ENCODE results near the gene RNF175.

RNF175 gene

DNA sequence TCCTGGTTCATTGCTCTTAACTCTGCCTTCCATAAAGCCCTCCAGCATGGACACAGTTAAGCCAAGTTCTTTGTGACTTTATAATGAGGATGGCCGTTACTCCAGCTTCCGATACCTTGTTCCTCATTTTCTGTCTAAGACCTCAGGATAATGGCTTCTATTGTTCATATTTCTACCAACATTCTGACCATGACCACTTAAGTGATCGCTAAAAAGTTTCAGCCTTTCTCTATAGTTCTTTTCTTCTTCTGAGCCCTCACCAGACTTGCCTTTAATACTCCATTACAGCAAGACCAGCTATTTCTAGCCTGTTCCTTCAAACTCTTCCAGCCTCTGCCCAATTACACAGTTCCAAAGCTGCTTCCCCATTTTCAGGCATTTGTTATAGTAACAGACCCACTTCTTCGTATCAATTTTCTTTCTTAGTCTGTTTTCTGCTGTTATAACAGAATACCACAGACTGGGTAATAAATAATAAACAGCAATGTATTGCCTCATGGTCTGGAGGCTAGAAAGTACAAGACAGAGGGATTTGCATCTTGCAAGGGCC lies 12.3 kb downstream of the RNF175 start:
- TF ChIP-seq, protein P1, sequence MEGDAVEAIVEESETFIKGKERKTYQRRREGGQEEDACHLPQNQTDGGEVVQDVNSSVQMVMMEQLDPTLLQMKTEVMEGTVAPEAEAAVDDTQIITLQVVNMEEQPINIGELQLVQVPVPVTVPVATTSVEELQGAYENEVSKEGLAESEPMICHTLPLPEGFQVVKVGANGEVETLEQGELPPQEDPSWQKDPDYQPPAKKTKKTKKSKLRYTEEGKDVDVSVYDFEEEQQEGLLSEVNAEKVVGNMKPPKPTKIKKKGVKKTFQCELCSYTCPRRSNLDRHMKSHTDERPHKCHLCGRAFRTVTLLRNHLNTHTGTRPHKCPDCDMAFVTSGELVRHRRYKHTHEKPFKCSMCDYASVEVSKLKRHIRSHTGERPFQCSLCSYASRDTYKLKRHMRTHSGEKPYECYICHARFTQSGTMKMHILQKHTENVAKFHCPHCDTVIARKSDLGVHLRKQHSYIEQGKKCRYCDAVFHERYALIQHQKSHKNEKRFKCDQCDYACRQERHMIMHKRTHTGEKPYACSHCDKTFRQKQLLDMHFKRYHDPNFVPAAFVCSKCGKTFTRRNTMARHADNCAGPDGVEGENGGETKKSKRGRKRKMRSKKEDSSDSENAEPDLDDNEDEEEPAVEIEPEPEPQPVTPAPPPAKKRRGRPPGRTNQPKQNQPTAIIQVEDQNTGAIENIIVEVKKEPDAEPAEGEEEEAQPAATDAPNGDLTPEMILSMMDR (IDR thresholded peaks at IDR 0.05; ENCODE audit: low read depth, low read length): no peak
- DNase-seq (ENCODE audit: extremely low read depth, low read depth): no peak

DNA sequence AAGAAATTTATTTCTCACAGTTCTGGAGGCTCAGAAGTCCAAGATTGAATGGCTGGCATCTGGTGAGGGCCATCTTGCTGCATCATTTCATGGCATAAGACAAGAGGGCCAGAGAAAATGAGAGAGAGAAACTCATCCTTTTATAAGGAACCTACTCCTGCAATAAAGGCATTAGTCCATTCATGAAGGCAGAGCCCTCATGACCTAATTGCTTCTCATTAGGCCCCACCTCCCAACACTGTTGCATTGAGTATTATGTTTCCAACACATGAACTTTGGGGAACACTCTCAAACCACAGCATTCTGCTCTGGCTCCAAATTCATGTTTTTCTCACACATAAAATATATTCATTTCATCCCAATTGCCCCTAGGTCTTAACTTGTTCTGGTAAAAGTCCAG lies 14.2 kb downstream of the RNF175 start:
- no peak for DNase-seq (ENCODE audit: extremely low read depth, low read depth)
- TF ChIP-seq, protein P1 (IDR thresholded peaks at IDR 0.05; ENCODE audit: low read depth, low read length): no peak

- no peak for DNase-seq (ENCODE audit: extremely low read depth, low read depth)
- TF ChIP-seq, protein P1 (IDR thresholded peaks at IDR 0.05; ENCODE audit: low read depth, low read length): no peak
Measured at GRCh38 chr4:153741541-153741940, 18.3 kb downstream of the RNF175 start.

DNA sequence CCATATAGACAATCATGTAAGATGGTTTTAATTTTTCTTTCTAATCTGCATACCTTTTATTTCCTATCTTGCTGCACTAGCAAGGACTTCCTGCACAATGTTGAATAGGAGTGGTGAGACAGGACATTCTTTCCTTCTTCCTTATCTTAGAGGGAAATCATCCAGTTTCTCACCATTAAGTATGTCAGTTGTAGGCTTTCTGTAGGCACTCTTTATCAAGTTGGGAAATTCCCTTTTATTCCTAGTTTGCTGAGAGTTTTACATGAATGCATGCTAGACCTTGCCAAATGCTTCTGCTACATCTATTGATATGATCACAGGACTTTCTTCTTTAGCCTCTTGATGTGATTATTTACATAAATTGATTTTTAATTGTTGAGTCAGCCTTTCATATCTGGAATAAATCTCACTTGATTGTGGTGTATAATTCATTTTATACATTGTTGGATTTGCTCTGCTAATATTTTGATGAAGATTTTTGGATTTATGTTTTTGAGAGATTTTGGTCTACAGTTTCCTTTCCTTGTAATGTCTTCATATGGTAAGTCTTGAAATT lies 23.8 kb downstream of the RNF175 start:
- TF ChIP-seq, protein P1 (IDR thresholded peaks at IDR 0.05; ENCODE audit: low read depth, low read length): no peak

DNA sequence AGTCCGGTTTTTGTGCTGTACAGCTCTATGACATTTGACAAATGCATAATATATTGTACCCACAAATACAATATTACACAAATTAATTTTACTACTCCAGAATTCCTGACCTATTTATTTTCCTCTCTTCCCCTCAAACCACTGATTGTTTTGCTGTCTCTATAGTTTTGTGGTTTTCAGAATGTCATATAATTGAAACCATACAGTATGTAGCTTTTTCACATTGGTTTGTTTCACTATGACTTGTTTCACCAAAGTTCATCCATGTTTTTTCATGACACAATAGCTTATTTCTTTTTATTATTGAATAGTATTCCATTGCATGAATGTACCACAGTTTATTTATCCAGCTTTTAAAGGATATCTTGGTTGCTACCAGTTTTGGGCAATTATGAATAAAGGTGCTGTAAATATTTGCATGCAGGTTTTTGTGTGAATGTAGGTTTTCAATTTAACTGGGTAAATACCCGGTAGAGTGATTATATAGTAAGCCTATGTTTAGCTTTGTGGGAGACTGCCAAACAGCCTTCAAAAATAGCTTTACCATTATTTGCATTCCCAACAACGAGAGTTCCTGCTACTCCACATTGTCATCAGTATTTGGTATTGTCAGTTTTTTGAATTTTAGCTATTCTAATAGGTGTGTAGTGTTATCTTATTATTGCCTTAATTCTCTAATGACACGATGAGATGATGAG lies 25.9 kb downstream of the RNF175 start:
- TF ChIP-seq, protein P1 (IDR thresholded peaks at IDR 0.05; ENCODE audit: low read depth, low read length): no peak
- no peak for DNase-seq (ENCODE audit: extremely low read depth, low read depth)

More for the DNA sequence above, 23.8 kb downstream of the RNF175 start:
- no peak for DNase-seq (ENCODE audit: extremely low read depth, low read depth)

- DNase-seq (ENCODE audit: extremely low read depth, low read depth): peak; percentile 59
- TF ChIP-seq, protein P1 (IDR thresholded peaks at IDR 0.05; ENCODE audit: low read depth, low read length): no peak
Measured at GRCh38 chr4:153731239-153731638, 28.6 kb downstream of the RNF175 start.

DNA sequence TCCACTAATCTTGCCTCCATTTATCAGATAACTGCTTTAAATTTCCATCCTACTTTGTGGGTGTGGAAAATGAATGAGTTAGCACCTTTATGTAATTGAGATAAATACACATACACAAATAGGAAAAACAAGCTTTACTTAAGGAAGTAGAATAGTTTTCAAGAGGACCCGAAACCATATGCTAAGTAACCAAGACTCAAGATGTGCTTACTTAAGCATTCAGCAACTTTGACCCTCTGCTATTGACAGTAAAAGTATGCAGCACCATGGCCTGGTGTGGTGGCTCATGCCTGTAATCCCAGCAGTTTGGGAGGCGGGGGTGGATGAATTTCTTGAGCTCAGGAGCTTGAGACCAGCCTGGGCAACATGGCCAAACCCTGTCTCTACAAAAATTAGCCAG lies 29.9 kb downstream of the RNF175 start:
- TF ChIP-seq, protein P1 (IDR thresholded peaks at IDR 0.05; ENCODE audit: low read depth, low read length): no peak
- DNase-seq (ENCODE audit: extremely low read depth, low read depth): no peak
